Chondrocyte (in vitro differentiated cells): ENCODE results near the gene ANKRD12. TPM values are rescaled to one million over a fixed set of nuclear protein-coding genes. Genes with fewer than 3 reads are reported as not detected.

Experiments used
- DNase-seq: peaks from one replicate; pipeline ENCODE4 v3.0.0; 2021; ENCODE audit warnings: mixed read lengths, low spot score
- H3K27ac Mint-ChIP-seq: one replicate; pipeline ENCODE4 v1.8.0; 2021; ENCODE audit warnings: mild to moderate bottlenecking, moderate library complexity, mixed read lengths; ENCODE audit not compliant: unreplicated experiment
- H3K27me3 Mint-ChIP-seq: 2 replicates; pipeline ENCODE4 v1.8.0; 2021; ENCODE audit warnings: low read depth, mixed read lengths
- H3K36me3 Mint-ChIP-seq: 2 replicates; pipeline ENCODE4 v1.8.0; 2021; ENCODE audit warnings: low read depth, mixed read lengths
- H3K4me1 Mint-ChIP-seq: 2 replicates; pipeline ENCODE4 v1.8.0; 2021; ENCODE audit warnings: low read depth, mild to moderate bottlenecking, mixed read lengths
- H3K4me3 Mint-ChIP-seq: one replicate; pipeline ENCODE4 v1.8.0; 2021; ENCODE audit warnings: mild to moderate bottlenecking, moderate library complexity, mixed read lengths; ENCODE audit not compliant: unreplicated experiment
- H3K9me3 Mint-ChIP-seq: 2 replicates; pipeline ENCODE4 v1.8.0; 2021; ENCODE audit warnings: low read depth, mixed read lengths
- CTCF ChIP-seq: fragments of 200-600 bp; sonication (generic); IDR thresholded peaks from 2 replicates; pipeline ENCODE4 v1.5.0; 2021; ENCODE audit warnings: antibody characterized with exemption, mild to moderate bottlenecking, moderate library complexity
- total RNA-seq: library from RNA; stranded (reverse); gene quantifications from 3 replicates; pipeline ENCODE4 v1.2.1, GENCODE V29; 2021

ANKRD12 gene
- total RNA-seq, 1 donor from 2014 or later, result 34.0 TPM

- Mint-ChIP-seq H3K27ac (peak within 1 kb of the TSS; percentile 97), H3K27me3 (no peaks in the 10 kb centered on the region), H3K4me3 (peak within 1 kb of the TSS; percentile 88), H3K9me3 (no peaks in the 10 kb centered on the region), H3K36me3 (no peaks in the 10 kb centered on the region), H3K4me1 (peaks cover 59% of the 10 kb centered on the region)
- TF ChIP-seq CTCF, result no peak
- peak; percentile 98 for DNase-seq
Observed at GRCh38 chr18:9102508-9103375, 33.8 kb upstream of the ANKRD12 start, which contains the start of gene NDUFV2. TSS of gene NDUFV2 (plus strand) at chr18:9102699. CDS start at chr18:9102744, 45 bp downstream.

- H3K4me3 Mint-ChIP-seq, result peak overlapping the region; percentile 88
- peaks cover 66% of the 10 kb centered on the region for H3K4me1 Mint-ChIP-seq
- H3K9me3 Mint-ChIP-seq, result no peaks in the 10 kb centered on the region
- no peaks in the 10 kb centered on the region for H3K27me3 Mint-ChIP-seq
- no peak for DNase-seq
- no peaks in the 10 kb centered on the region for H3K36me3 Mint-ChIP-seq
- H3K27ac Mint-ChIP-seq, result peak overlapping the region; percentile 97
- TF ChIP-seq CTCF, result peak; percentile 73
Observed at GRCh38 chr18:9103376-9103873, 33.2 kb upstream of the ANKRD12 start.

GRCh38 chr18:9104244-9104901, 32.2 kb upstream of the ANKRD12 start:
- Mint-ChIP-seq H3K27ac (peak overlapping the region; percentile 97), H3K36me3 (no peaks in the 10 kb centered on the region), H3K27me3 (no peaks in the 10 kb centered on the region), H3K9me3 (no peaks in the 10 kb centered on the region), H3K4me1 (peaks cover 73% of the 10 kb centered on the region), H3K4me3 (peak overlapping the region; percentile 88)
- no peak for TF ChIP-seq CTCF
- DNase-seq, result no peak

GRCh38 chr18:9105420-9105819, 31.2 kb upstream of the ANKRD12 start:
- no peak for TF ChIP-seq CTCF
- Mint-ChIP-seq H3K36me3 (no peaks in the 10 kb centered on the region), H3K27me3 (no peaks in the 10 kb centered on the region), H3K27ac (peak overlapping the region; percentile 97), H3K4me3 (no peak overlapping the region), H3K4me1 (peaks cover 83% of the 10 kb centered on the region), H3K9me3 (no peaks in the 10 kb centered on the region)
- no peak for DNase-seq

GRCh38 chr18:9106094-9106493, 30.5 kb upstream of the ANKRD12 start:
- no peak for DNase-seq
- Mint-ChIP-seq H3K9me3 (no peaks in the 10 kb centered on the region), H3K27ac (peak overlapping the region; percentile 32), H3K4me3 (no peak overlapping the region), H3K27me3 (no peaks in the 10 kb centered on the region), H3K4me1 (peaks cover 86% of the 10 kb centered on the region), H3K36me3 (no peaks in the 10 kb centered on the region)
- TF ChIP-seq CTCF, result no peak
